Keratinocyte (primary cell): ENCODE results near the gene ROBO2. TPM values are rescaled to one million over a fixed set of nuclear protein-coding genes. Genes with fewer than 3 reads are reported as not detected.

Experiments
- DNase-seq: peaks from one replicate; pipeline ENCODE4 v3.0.0-alpha.2; 2011; ENCODE audit warnings: low read depth, missing footprints, low spot score
- FAIRE-seq: peaks from 2 replicates; lab custom pipeline; 2011; peaks lifted over from hg19 to GRCh38; lab: Jason Lieb, UNC
- H2AFZ ChIP-seq: 2 replicates; pipeline ENCODE4 v1.6.0; 2012; ENCODE audit warnings: low read length, control low read depth, inconsistent platforms; ENCODE audit not compliant: control insufficient read depth
- H3K27ac ChIP-seq: 2 replicates; pipeline ENCODE4 v1.5.1; 2011; ENCODE audit warnings: low read length; ENCODE audit not compliant: control insufficient read depth, insufficient read depth
- H3K27me3 ChIP-seq: 3 replicates; pipeline ENCODE4 v1.6.0; 2011; ENCODE audit warnings: low read length; ENCODE audit not compliant: control insufficient read depth, insufficient read depth; ENCODE audit errors: extremely low read depth
- H3K36me3 ChIP-seq, 2 experiments: 2 replicates in 1 of 2; 3 replicates in 1 of 2; pipeline ENCODE4 v1.5.1; 2011; ENCODE audit warnings: low read length in 2 of 2, mild to moderate bottlenecking in 1 of 2; ENCODE audit not compliant: control insufficient read depth in 2 of 2, insufficient read depth in 2 of 2; ENCODE audit errors: extremely low read depth in 1 of 2
- H3K4me1 ChIP-seq: 3 replicates; pipeline ENCODE4 v1.5.1; 2011; ENCODE audit warnings: low read length; ENCODE audit not compliant: control insufficient read depth, insufficient read depth; ENCODE audit errors: extremely low read depth
- H3K4me2 ChIP-seq: 3 replicates; pipeline ENCODE4 v1.6.0; 2011; ENCODE audit warnings: low read depth, low read length; ENCODE audit not compliant: control insufficient read depth, insufficient read depth; ENCODE audit errors: extremely low read depth
- H3K4me3 ChIP-seq, 3 experiments: fragments of 200-600 bp in 1 of 3; sonication (generic) in 1 of 3; 2 replicates in 2 of 3; 3 replicates in 1 of 3; pipeline ENCODE4 v1.5.1; 2011 to 2016; ENCODE audit warnings: low read length in 3 of 3, mild to moderate bottlenecking in 3 of 3, control low read depth in 2 of 3, inconsistent platforms in 1 of 3, low read depth in 1 of 3, mixed read lengths in 1 of 3, mixed run types in 1 of 3, moderate library complexity in 1 of 3; ENCODE audit not compliant: control insufficient read depth in 2 of 3, insufficient read depth in 2 of 3; ENCODE audit errors: extremely low read depth in 1 of 3
- H3K79me2 ChIP-seq: 2 replicates; pipeline ENCODE4 v1.6.0; 2012; ENCODE audit warnings: low read length; ENCODE audit not compliant: control insufficient read depth, insufficient read depth
- H3K9ac ChIP-seq: 3 replicates; pipeline ENCODE4 v1.6.0; 2011; ENCODE audit warnings: low read length; ENCODE audit not compliant: control insufficient read depth, insufficient read depth; ENCODE audit errors: extremely low read depth
- H3K9me1 ChIP-seq: 3 replicates; pipeline ENCODE4 v1.6.0; 2011; ENCODE audit warnings: low read length; ENCODE audit not compliant: control insufficient read depth, insufficient read depth; ENCODE audit errors: extremely low read depth
- H3K9me3 ChIP-seq: 2 replicates; pipeline ENCODE4 v1.5.1; 2012; ENCODE audit warnings: low read depth, low read length; ENCODE audit not compliant: control insufficient read depth
- H4K20me1 ChIP-seq: 3 replicates; pipeline ENCODE4 v1.6.0; 2011; ENCODE audit warnings: low read length; ENCODE audit not compliant: control insufficient read depth, insufficient read depth; ENCODE audit errors: extremely low read depth
- CTCF ChIP-seq, 3 experiments: IDR thresholded peaks in 1 of 3; conservative IDR thresholded peaks in 1 of 3; optimal IDR thresholded peaks in 1 of 3; 2 replicates in 2 of 3; 3 replicates in 1 of 3; pipeline versions ENCODE3 to v1.5.1; 2011; ENCODE audit warnings: low read length in 3 of 3, mild to moderate bottlenecking in 3 of 3, moderate library complexity in 2 of 3, control low read depth in 1 of 3, inconsistent platforms in 1 of 3; ENCODE audit not compliant: insufficient read depth in 2 of 3; ENCODE audit errors: extremely low read depth in 1 of 3
- EZH2 ChIP-seq: IDR thresholded peaks from one replicate; pipeline ENCODE4 v1.6.1; 2012; ENCODE audit warnings: inconsistent platforms, mild to moderate bottlenecking, low read length, moderate library complexity
- dilution Hi-C: fragments of 300-500 bp; cut with MboI; formaldehyde crosslinking; loops from one replicate; pipeline ENCODE4 v1.7.0; 2020; ENCODE audit warnings: low sequenced_read_pairs; ENCODE audit not compliant: extremely low pct_ligation_motif_present
- polyA plus RNA-seq, 5 experiments: library from polyadenylated mRNA; depleted of rRNA in 3 of 5; stranded (reverse) in 3 of 5; stranded (forward) in 1 of 5; unstranded in 1 of 5; fragments of >200 nt; gene quantifications; 1 replicate in 1 of 5; 2 replicates in 3 of 5; 3 replicates in 1 of 5; pipeline versions ENCODE4 v1.2.1 to v1.2.3, GENCODE V29; 2011 to 2012; ENCODE audit warnings: missing spikeins in 2 of 5, low read depth in 1 of 5, low replicate concordance in 1 of 5

ROBO2 gene
- polyA plus RNA-seq, 1 donor (not counting 4 experiments of a cell fraction or from before 2014, with no cell fraction given) = 0.30 TPM

GRCh38 chr3:77539677-77540076 lies 499.8 kb downstream of the ROBO2 start:
- no peaks in the 10 kb centered on the region for H3K79me2 ChIP-seq
- TF ChIP-seq EZH2 (no peak), CTCF (optimal IDR thresholded peaks at IDR 0.05 in 1 of 3, IDR thresholded peaks at IDR 0.05 in 1 of 3, conservative IDR thresholded peaks at IDR 0.05 in 1 of 3; ENCODE audit: extremely low read depth in 1 of 3, insufficient read depth in 2 of 3, low read length in 3 of 3) (no peak)
- H3K4me3 ChIP-seq = no peak overlapping the region
- H3K27me3 ChIP-seq = no peaks in the 10 kb centered on the region
- peaks cover 5% of the 10 kb centered on the region for H3K4me1 ChIP-seq
- dilution Hi-C loops = no loop called here
- no peaks in the 10 kb centered on the region for H4K20me1 ChIP-seq
- no peak overlapping the region for H3K27ac ChIP-seq
- no peak overlapping the region for H3K4me2 ChIP-seq
- H2AFZ ChIP-seq = no peak overlapping the region
- FAIRE-seq (no peak), DNase-seq (no peak)
- H3K36me3 ChIP-seq = no peaks in the 10 kb centered on the region
- H3K9me1 ChIP-seq = no peaks in the 10 kb centered on the region
- no peak overlapping the region for H3K9ac ChIP-seq
- H3K9me3 ChIP-seq = no peaks in the 10 kb centered on the region

GRCh38 chr3:77541203-77541922 lies 501.5 kb downstream of the ROBO2 start:
- no peaks in the 10 kb centered on the region for H3K79me2 ChIP-seq
- DNase-seq (no peak), FAIRE-seq (no peak)
- no peaks in the 10 kb centered on the region for H3K27me3 ChIP-seq
- TF ChIP-seq EZH2 = no peak
- TF ChIP-seq CTCF (optimal IDR thresholded peaks at IDR 0.05 in 1 of 3, IDR thresholded peaks at IDR 0.05 in 1 of 3, conservative IDR thresholded peaks at IDR 0.05 in 1 of 3; ENCODE audit: extremely low read depth in 1 of 3, insufficient read depth in 2 of 3, low read length in 3 of 3) = no peak
- H3K9ac ChIP-seq = no peak overlapping the region
- no peak overlapping the region for H3K27ac ChIP-seq
- H3K4me1 ChIP-seq = peaks cover 1% of the 10 kb centered on the region
- H2AFZ ChIP-seq = no peak overlapping the region
- no peaks in the 10 kb centered on the region for H3K9me3 ChIP-seq
- no peaks in the 10 kb centered on the region for H4K20me1 ChIP-seq
- H3K4me2 ChIP-seq = no peak overlapping the region
- dilution Hi-C loops = no loop called here
- H3K9me1 ChIP-seq = no peaks in the 10 kb centered on the region
- H3K4me3 ChIP-seq = no peak overlapping the region
- no peaks in the 10 kb centered on the region for H3K36me3 ChIP-seq
